C4-2B (cell line): Measurements from ENCODE around the gene STAT3.

ENCODE experiments used
- H3K27ac ChIP-seq: fragments of 450-650 bp; 2 replicates; pipeline ENCODE4 v1.5.1; 2017
- CTCF ChIP-seq: fragments of 450-650 bp; conservative IDR thresholded peaks from 2 replicates; pipeline ENCODE4 v1.5.1; 2017; ENCODE audit warnings: mild to moderate bottlenecking
- ZFX ChIP-seq: fragments of 450-650 bp; IDR thresholded peaks from 2 replicates; pipeline ENCODE4 v1.6.1; 2017

Gene STAT3

GRCh38 chr17:42284566-42284965 is 103.7 kb downstream of the STAT3 start:
- no peak overlapping the region for H3K27ac ChIP-seq
- TF ChIP-seq CTCF (no peak), ZFX (no peak)

GRCh38 chr17:42284024-42284369 is 104.2 kb downstream of the STAT3 start:
- TF ChIP-seq CTCF (no peak), ZFX (no peak)
- H3K27ac ChIP-seq, result no peak overlapping the region

GRCh38 chr17:42283241-42284023 is 104.8 kb downstream of the STAT3 start:
- no peak overlapping the region for H3K27ac ChIP-seq
- TF ChIP-seq CTCF (no peak), ZFX (no peak)

- TF ChIP-seq CTCF, result no peak
- no peak for TF ChIP-seq ZFX
Observed at GRCh38 chr17:42282478-42283080, 105.7 kb downstream of the STAT3 start.

GRCh38 chr17:42281571-42282096 is 106.6 kb downstream of the STAT3 start:
- no peak overlapping the region for H3K27ac ChIP-seq
- no peak for TF ChIP-seq CTCF
- no peak for TF ChIP-seq ZFX

More at GRCh38 chr17:42282478-42283080, 105.7 kb downstream of the STAT3 start:
- no peak overlapping the region for H3K27ac ChIP-seq

GRCh38 chr17:42279776-42280630 is 108.2 kb downstream of the STAT3 start:
- no peak overlapping the region for H3K27ac ChIP-seq
- TF ChIP-seq ZFX (no peak), CTCF (no peak)
